Ascending aorta (tissue), 2 donors: ENCODE measurements around the gene CCDC57. TPM values are rescaled to one million over a fixed set of nuclear protein-coding genes. Genes with fewer than 3 reads are reported as not detected.

Experiments used
- DNase-seq, 2 donors: peaks; one replicate each; pipeline ENCODE4 v3.0.0-alpha.2; 2019; ENCODE audit warnings: low spot score in 2 of 2
- H3K27ac ChIP-seq, 2 donors: fragments of 200-600 bp; sonication (generic); one replicate each; pipeline ENCODE4 v1.5.1; 2016 to 2017; ENCODE audit warnings: mild to moderate bottlenecking in 1 of 2
- H3K27me3 ChIP-seq: fragments of 200-600 bp; sonication (generic); one replicate; pipeline ENCODE4 v1.5.1; 2017
- H3K36me3 ChIP-seq, 2 donors: fragments of 200-600 bp; sonication (generic); one replicate each; pipeline ENCODE4 v1.5.1; 2016
- H3K4me1 ChIP-seq, 2 donors: fragments of 200-600 bp; sonication (generic); one replicate each; pipeline ENCODE4 v1.5.1; 2016 to 2017; ENCODE audit warnings: mild to moderate bottlenecking in 1 of 2
- H3K4me3 ChIP-seq, 2 donors: fragments of 200-600 bp; sonication (generic); one replicate each; pipeline ENCODE4 v1.5.1; 2016 to 2017; ENCODE audit warnings: mild to moderate bottlenecking in 1 of 2
- H3K9me3 ChIP-seq, 2 donors: fragments of 200-600 bp; sonication (generic); one replicate each; pipeline ENCODE4 v1.5.1; 2016
- intact Hi-C: fragments of 100-400 bp; cut with DNase I; formaldehyde crosslinking; loops from one replicate; pipeline ENCODE4 v1.15.1; 2023
- total RNA-seq: library from RNA; depleted of rRNA; stranded (reverse); fragments of >200 nt; gene quantifications from one replicate; pipeline ENCODE4 v1.1.0, GENCODE V29; 2016
- TF ChIP-seq, protein P1 (sequence below), 3 experiments: fragments of 200-600 bp in 2 of 3; fragments of 450-650 bp in 1 of 3; sonication (generic) in 2 of 3; IDR thresholded peaks; one replicate each; pipeline ENCODE4 v1.5.1; 2016 to 2019; ENCODE audit warnings: antibody characterized with exemption in 3 of 3, mild to moderate bottlenecking in 1 of 3, moderate library complexity in 1 of 3

CCDC57 gene
- total RNA-seq, 1 donor from 2014 or later = 12.8 TPM

DNA sequence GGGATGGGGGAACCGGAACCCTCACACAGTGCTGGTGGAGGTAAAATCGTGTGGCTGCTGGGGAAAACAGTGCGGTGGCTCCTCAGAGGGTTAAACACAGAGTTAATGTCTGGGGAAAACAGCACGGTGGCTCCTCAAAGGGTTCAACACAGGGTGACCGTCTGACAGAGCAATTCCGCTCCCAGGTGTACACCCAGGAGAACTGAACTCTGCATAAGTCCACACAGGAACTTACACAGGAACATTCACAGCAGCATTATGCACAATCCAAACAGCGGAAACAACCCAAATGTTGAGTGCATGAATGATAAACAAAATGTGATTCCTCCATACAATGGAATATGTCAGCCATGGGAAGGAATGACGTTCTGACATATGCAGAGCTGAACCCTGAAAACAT is 51.4 kb downstream of the CCDC57 start:
- Histone ChIP-seq H3K9me3 (no peaks in the 10 kb centered on the region), H3K4me1 (no peaks in the 10 kb centered on the region), H3K27ac (no peak overlapping the region), H3K27me3 (no peaks in the 10 kb centered on the region), H3K4me3 (no peak overlapping the region), H3K36me3 (peaks cover 9 to 27% of the 10 kb centered on the region in 2 donors)
- no peak for DNase-seq
- intact Hi-C loops = no loop called here
- TF ChIP-seq, protein P1, sequence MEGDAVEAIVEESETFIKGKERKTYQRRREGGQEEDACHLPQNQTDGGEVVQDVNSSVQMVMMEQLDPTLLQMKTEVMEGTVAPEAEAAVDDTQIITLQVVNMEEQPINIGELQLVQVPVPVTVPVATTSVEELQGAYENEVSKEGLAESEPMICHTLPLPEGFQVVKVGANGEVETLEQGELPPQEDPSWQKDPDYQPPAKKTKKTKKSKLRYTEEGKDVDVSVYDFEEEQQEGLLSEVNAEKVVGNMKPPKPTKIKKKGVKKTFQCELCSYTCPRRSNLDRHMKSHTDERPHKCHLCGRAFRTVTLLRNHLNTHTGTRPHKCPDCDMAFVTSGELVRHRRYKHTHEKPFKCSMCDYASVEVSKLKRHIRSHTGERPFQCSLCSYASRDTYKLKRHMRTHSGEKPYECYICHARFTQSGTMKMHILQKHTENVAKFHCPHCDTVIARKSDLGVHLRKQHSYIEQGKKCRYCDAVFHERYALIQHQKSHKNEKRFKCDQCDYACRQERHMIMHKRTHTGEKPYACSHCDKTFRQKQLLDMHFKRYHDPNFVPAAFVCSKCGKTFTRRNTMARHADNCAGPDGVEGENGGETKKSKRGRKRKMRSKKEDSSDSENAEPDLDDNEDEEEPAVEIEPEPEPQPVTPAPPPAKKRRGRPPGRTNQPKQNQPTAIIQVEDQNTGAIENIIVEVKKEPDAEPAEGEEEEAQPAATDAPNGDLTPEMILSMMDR (IDR thresholded peaks at IDR 0.05) = no peak

DNA sequence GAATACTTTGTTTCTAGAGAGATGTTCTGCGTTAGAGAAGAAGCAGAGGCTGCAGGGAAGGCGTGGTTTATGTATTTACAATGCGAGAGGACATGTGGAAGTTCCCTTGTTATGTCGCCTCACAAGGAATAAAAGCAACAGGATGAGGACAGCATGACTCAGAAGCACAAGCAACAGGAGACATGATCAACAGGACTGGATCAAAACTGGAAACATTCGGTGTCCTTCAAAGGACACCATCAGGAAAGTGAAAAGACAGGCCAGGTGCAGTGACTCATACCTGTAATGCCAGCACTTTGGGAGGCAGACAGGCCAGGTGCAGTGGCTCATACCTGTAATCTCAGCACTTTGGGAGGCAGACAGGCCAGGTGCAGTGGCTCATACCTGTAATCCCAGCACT is 52.6 kb downstream of the CCDC57 start:
- intact Hi-C loops = no loop called here
- no peak for DNase-seq
- no peak overlapping the region for H3K27ac ChIP-seq
- no peaks in the 10 kb centered on the region for H3K27me3 ChIP-seq
- H3K9me3 ChIP-seq = no peaks in the 10 kb centered on the region
- H3K4me1 ChIP-seq = no peaks in the 10 kb centered on the region
- H3K4me3 ChIP-seq = no peak overlapping the region
- TF ChIP-seq, protein P1 (IDR thresholded peaks at IDR 0.05) = no peak
- H3K36me3 ChIP-seq = peaks cover 9 to 27% of the 10 kb centered on the region in 2 donors

DNA sequence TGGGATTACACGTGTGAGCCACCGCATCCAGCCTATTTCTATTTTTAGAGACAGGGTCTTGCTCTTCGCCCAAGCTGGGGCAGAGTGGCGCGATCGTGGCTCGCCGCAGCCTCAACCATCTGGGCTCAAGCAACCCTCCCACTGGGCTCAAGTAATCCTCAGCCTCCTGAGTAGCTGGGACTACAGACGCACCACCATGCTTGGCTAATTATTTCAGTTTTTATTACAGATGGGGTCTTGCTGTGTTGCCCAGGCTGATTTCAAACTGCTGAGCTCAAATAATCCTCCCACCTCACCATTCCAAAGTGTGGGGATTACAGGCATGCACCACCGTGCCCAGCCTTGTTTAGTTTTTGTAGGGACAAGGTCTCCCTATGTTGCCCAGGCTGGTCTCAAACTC is 53.8 kb downstream of the CCDC57 start:
- peaks cover 9 to 27% of the 10 kb centered on the region in 2 donors for H3K36me3 ChIP-seq
- intact Hi-C loops = no loop called here
- TF ChIP-seq, protein P1 (IDR thresholded peaks at IDR 0.05) = no peak

DNA sequence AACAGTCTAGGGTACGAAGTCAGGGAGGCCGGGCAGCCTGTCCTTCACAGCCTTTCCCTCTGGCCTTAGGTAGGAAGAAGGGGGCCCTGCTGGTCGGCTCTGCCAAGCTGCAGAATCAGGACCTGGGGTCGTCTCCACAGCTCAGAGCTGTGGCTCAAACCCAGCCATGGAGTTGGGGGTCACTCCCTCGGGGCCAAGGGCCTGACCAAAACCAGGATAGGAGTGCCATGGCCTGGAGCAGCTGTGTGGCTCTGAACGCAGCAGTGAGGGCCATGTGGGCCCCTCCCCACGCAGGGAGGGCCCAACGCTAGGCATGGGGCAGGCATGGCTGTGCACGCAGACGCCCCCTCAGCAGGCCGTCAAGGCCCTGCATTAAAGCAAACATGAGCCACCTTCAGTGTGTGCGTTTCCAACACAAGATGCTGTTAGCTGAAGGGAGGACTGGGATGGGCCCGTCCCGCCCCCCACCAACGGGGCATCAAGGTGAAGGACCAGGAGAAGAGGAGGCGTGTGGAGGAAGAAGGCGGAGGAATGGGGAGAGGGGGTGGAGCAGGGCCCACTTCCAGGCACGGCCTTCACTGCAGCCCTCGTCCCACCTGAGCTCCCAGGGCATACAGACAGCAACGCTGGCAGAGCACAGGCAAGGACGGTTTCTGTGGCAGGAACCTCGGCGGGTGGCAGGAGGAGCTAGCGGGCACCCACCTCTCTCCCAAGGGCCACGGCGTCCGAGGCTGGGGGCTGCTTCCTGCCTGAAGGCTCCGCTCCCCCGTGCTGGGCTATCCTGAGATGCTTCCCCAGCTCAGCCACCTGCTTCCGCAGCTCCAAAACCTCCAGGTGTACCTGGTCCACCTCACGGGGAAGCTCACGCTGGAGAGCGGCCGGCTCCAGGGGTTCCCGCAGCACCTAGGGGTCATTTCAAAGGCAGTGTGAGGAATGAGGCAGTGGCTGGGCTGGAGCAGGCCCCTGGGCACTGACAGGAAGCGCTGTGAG is 55.3 kb downstream of the CCDC57 start:
- TF ChIP-seq, protein P1 (IDR thresholded peaks at IDR 0.05) = no peak
- intact Hi-C loops = no loop called here
- H3K36me3 ChIP-seq = peaks cover 9 to 21% of the 10 kb centered on the region in 2 donors
- H3K27ac ChIP-seq = no peak overlapping the region
- H3K4me1 ChIP-seq = no peaks in the 10 kb centered on the region
- no peak overlapping the region for H3K4me3 ChIP-seq
- H3K27me3 ChIP-seq = no peaks in the 10 kb centered on the region
- no peak for DNase-seq
- no peaks in the 10 kb centered on the region for H3K9me3 ChIP-seq

More for the DNA sequence above, 53.8 kb downstream of the CCDC57 start:
- Histone ChIP-seq H3K4me1 (no peaks in the 10 kb centered on the region), H3K9me3 (no peaks in the 10 kb centered on the region), H3K27ac (no peak overlapping the region), H3K27me3 (no peaks in the 10 kb centered on the region), H3K4me3 (no peak overlapping the region)
- no peak for DNase-seq

DNA sequence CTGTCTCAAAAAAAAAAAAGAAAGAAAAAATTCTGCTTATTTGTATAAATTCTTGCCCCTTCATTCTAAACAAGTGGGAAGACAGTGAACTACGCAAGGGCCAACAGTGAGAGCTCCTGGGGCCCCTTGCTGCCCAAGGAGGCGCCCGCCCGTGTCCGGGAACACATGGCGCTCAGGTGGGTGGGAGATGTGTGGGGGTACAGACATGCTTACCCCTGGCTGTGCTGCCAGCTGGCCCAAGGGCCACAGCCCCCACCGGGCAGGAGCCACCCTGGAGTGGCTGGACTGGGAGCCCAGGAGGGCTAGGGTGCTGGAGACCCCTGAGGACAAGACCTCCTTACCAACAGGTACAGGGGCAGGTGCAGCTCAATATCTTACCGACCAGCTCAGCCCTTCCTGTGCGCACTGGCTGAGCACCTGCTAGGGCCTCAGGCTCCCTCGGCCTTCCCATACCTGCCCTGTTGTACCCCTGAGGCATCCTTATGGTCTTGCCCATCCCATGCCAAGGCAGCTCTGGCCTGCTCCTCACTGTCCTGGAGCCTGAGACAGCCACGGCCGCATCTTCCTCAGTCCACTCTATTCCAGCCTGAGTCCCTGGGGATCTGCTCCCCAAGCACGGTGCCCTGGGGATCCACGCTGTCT is 56.2 kb downstream of the CCDC57 start:
- Histone ChIP-seq H3K36me3 (peaks cover 9 to 21% of the 10 kb centered on the region in 2 donors), H3K9me3 (no peaks in the 10 kb centered on the region), H3K27ac (no peak overlapping the region), H3K4me3 (no peak overlapping the region), H3K27me3 (no peaks in the 10 kb centered on the region), H3K4me1 (no peaks in the 10 kb centered on the region)
- TF ChIP-seq, protein P1 (IDR thresholded peaks at IDR 0.05) = no peak
- DNase-seq = no peak
- intact Hi-C loops = no loop called here
